ENCODE data around the gene ART3.

Gene ART3

GRCh38 chr4:76072760-76073159 lies 1.7 kb upstream of the ART3 start:
- DNase-seq = no peak

- DNase-seq = no peak
Observed at GRCh38 chr4:76074993-76075600, 588 bp downstream of the ART3 start.

- no peak for DNase-seq
Observed at GRCh38 chr4:76078033-76078613, 3.6 kb downstream of the ART3 start.

GRCh38 chr4:76083386-76083988 lies 9.0 kb downstream of the ART3 start:
- DNase-seq = no peak

- DNase-seq = no peak
Observed at GRCh38 chr4:76084542-76084941, 10.0 kb downstream of the ART3 start.

GRCh38 chr4:76087007-76087769 lies 12.7 kb downstream of the ART3 start:
- peak; percentile 78 for DNase-seq

GRCh38 chr4:76088719-76089118 lies 14.2 kb downstream of the ART3 start:
- no peak for DNase-seq

GRCh38 chr4:76090241-76090691 lies 15.8 kb downstream of the ART3 start:
- peak; percentile 93 for DNase-seq

- no peak for DNase-seq
Observed at GRCh38 chr4:76091052-76091451, 16.5 kb downstream of the ART3 start.

GRCh38 chr4:76095568-76095967 lies 21.1 kb downstream of the ART3 start:
- DNase-seq = no peak

- no peak for DNase-seq
Observed at GRCh38 chr4:76096076-76096475, 21.6 kb downstream of the ART3 start.

GRCh38 chr4:76105652-76106051 lies 31.1 kb downstream of the ART3 start:
- no peak for DNase-seq

GRCh38 chr4:76106442-76106841 lies 31.9 kb downstream of the ART3 start:
- DNase-seq = no peak

GRCh38 chr4:76108467-76109181 lies 34.1 kb downstream of the ART3 start:
- DNase-seq = peak; percentile 73

GRCh38 chr4:76116821-76117220 lies 42.3 kb downstream of the ART3 start:
- DNase-seq = no peak

- no peak for DNase-seq
Observed at GRCh38 chr4:76117536-76117935, 43.0 kb downstream of the ART3 start.

GRCh38 chr4:76120199-76120598 lies 45.7 kb downstream of the ART3 start:
- no peak for DNase-seq

- DNase-seq = no peak
Observed at GRCh38 chr4:76125816-76126215, 51.3 kb downstream of the ART3 start.

GRCh38 chr4:76127754-76128153 lies 53.2 kb downstream of the ART3 start:
- no peak for DNase-seq

GRCh38 chr4:76141241-76141640 lies 66.7 kb downstream of the ART3 start:
- peak; percentile 56 for DNase-seq

GRCh38 chr4:76144546-76144945 lies 70.0 kb downstream of the ART3 start:
- DNase-seq = no peak

- DNase-seq = peak; percentile 91
Observed at GRCh38 chr4:76147454-76148141, 73.1 kb downstream of the ART3 start.

Measured in hematopoietic multipotent progenitor cell treated with erythropoietin and hydrocortisone succinate and interleukin-3 and kit ligand, for 6 days (in vitro differentiated cells).